BLaER1 treated with 17β-estradiol and CSF1 and Interleukin-3, amounts not matched to agents 10 nM and 100 nM (cell line): ENCODE measurements around the gene SNAI1.
"Not testable (repeated sequence)": the region's sequence is repeated elsewhere in the genome, so short reads cannot be mapped to it uniquely, and the experiment has no call there.

Experiments used
- H3K27ac ChIP-seq, 11 experiments: shearing (Covaris generic); formaldehyde crosslinking; 2 replicates each; pipeline ENCODE4 v1.8.1; 2022
- H3K27me3 ChIP-seq, 11 experiments: shearing (Covaris generic); formaldehyde crosslinking; 2 replicates each; pipeline ENCODE4 v1.8.1; 2022
- H3K36me3 ChIP-seq, 11 experiments: shearing (Covaris generic); formaldehyde crosslinking; 2 replicates each; pipeline ENCODE4 v1.8.1; 2022
- H3K4me1 ChIP-seq, 10 experiments: shearing (Covaris generic); formaldehyde crosslinking; 2 replicates each; pipeline ENCODE4 v1.8.1; 2022
- H3K4me2 ChIP-seq, 11 experiments: shearing (Covaris generic); formaldehyde crosslinking; 2 replicates each; pipeline ENCODE4 v1.8.1; 2022
- H3K4me3 ChIP-seq, 10 experiments: shearing (Covaris generic); formaldehyde crosslinking; 2 replicates each; pipeline ENCODE4 v1.8.1; 2022
- H3K9ac ChIP-seq, 11 experiments: shearing (Covaris generic); formaldehyde crosslinking; 2 replicates each; pipeline ENCODE4 v1.8.1; 2022
- H3K9me3 ChIP-seq, 11 experiments: shearing (Covaris generic); formaldehyde crosslinking; replicated peaks in 1 of 11; 2 replicates each; pipeline ENCODE4 v1.8.1; 2022
- H4K20me1 ChIP-seq, 11 experiments: shearing (Covaris generic); formaldehyde crosslinking; 2 replicates each; pipeline ENCODE4 v1.8.1; 2022
- Cebpa-rat ChIP-seq, 11 experiments: shearing (Covaris generic); IDR thresholded peaks; 2 replicates each; pipeline ENCODE4 v1.8.1; 2022

Gene SNAI1

DNA sequence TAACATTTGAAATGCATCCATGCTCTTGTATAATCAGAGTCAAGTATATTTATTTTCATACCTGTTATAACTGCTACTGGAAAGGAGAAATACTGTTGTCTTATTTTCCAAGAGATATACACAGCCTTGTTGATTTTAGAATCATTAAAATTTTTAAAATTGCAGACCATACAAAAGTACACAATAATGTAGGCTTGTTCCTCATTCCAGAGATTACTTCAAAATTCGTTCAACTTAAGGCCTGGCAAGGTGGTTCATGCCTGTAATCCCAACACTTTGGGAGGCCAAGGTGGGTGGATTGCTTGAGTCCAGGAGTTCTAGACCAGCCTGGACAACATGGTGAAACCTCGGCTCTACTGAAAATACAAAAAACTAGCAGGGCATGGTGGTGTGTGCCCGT lies 40.5 kb upstream of the SNAI1 start:
- peaks cover 80 to 93% (median 87%) of the 10 kb centered on the region in 11 experiments for H3K36me3 ChIP-seq
- peaks cover 29 to 44% (median 33%) of the 10 kb centered on the region in 10 experiments for H3K4me1 ChIP-seq
- H3K27me3 ChIP-seq, result no peaks in the 10 kb centered on the region
- H3K4me3 ChIP-seq, result no peak overlapping the region
- H3K4me2 ChIP-seq, result no peak overlapping the region
- no peak overlapping the region for H3K9ac ChIP-seq
- no peaks in the 10 kb centered on the region for H3K9me3 ChIP-seq
- no peak for TF ChIP-seq Cebpa-rat (IDR thresholded peaks at IDR 0.05)
- H3K27ac ChIP-seq, result no peak overlapping the region
- H4K20me1 ChIP-seq, result peaks cover 86 to 100% (median 99%) of the 10 kb centered on the region in 11 experiments

DNA sequence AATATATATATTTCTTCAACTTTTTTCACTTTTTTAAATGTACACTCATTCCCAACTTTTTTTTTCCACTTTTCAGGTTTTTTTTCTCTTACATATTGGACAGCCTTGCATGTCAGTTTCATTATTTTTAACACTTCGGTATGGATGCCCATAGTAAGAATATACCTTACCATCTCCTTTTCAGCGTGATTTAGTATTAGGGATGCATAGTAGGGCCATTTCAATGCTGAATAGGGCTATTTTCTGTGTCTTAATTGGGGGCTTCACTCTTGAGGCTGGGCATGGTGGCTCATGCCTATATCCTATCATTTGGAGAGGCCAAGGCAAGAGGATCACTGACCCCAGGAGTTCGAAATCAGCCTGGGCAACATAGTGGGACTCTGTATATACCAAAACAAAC lies 39.8 kb upstream of the SNAI1 start:
- H3K4me2 ChIP-seq, result no peak overlapping the region
- TF ChIP-seq Cebpa-rat (IDR thresholded peaks at IDR 0.05), result no peak
- H3K9me3 ChIP-seq, result no peaks in the 10 kb centered on the region
- H3K36me3 ChIP-seq, result peaks cover 85 to 99% (median 93%) of the 10 kb centered on the region in 11 experiments
- H3K27me3 ChIP-seq, result no peaks in the 10 kb centered on the region
- H3K9ac ChIP-seq, result peak overlapping the region in 1 of 11 experiments; percentile 22; a peak in 1 of 22 replicates
- peaks cover 82 to 100% (median 99%) of the 10 kb centered on the region in 11 experiments for H4K20me1 ChIP-seq
- H3K4me3 ChIP-seq, result no peak overlapping the region
- peaks cover 23 to 37% (median 27%) of the 10 kb centered on the region in 10 experiments for H3K4me1 ChIP-seq
- H3K27ac ChIP-seq, result no peak overlapping the region

DNA sequence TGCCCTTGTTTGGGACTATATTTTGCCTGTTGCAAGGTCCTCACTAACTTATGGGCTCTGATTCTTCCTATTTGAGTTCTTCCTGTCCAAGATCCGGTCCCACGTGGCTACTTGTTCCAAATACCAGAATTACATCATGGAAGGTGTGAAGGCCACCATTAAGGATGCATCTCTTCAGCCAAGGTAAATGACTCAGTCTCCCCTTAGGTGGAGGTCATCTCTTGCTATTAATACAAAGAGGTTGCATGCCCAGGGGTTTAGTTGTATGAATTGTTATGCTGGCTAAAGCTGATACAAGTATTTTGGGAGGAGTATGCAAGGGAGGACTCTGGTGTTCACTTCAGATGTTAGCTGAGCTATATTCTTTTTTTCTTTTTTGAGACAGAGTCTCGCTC lies 37.5 kb upstream of the SNAI1 start:
- peaks cover 70 to 100% (median 96%) of the 10 kb centered on the region in 11 experiments for H4K20me1 ChIP-seq
- no peaks in the 10 kb centered on the region for H3K27me3 ChIP-seq

DNA sequence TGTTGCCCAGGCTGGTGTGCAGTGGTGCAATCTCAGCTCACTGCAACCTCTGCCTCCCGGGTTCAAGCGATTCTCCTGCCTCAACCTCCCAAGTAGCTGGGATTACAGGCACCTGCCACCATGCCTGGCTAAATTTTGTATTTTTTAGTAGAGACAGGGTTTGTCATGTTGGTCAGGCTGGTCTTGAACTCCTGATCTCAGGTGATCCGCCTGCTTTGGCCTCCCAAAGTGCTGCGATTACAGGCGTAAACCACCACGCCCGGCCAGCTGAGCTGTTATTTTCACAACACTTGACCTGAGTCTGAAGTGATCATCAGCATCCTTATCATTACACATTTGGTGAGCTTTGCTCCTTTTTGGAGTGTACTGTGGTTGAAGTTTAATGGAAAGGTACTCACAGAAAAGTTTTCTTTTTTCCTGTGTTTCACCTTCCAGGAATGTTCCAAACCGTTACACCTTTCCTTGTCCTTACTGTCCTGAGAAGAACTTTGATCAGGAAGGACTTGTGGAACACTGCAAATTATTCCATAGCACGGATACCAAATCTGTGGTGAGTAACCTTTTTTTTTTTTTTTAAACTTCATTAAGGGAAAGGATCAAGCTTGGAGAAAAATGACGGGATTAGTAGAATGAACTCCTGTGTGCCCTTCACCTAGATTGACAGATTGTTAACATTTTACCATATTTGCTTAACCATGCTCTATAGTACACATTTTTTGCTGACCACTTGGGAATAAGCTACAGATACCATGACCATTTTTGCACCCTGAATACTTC lies 36.9 kb upstream of the SNAI1 start:
- peaks cover 96 to 100% (median 98%) of the 10 kb centered on the region in 11 experiments for H3K36me3 ChIP-seq
- no peak overlapping the region for H3K27ac ChIP-seq
- TF ChIP-seq Cebpa-rat (IDR thresholded peaks at IDR 0.05), result no peak
- no peaks in the 10 kb centered on the region for H3K27me3 ChIP-seq
- no peaks in the 10 kb centered on the region for H3K9me3 ChIP-seq
- peaks cover 0 to 10% (median under 1%) of the 10 kb centered on the region in 10 experiments; a peak in 4 of 20 replicates for H3K4me1 ChIP-seq
- no peak overlapping the region for H3K4me2 ChIP-seq
- H3K9ac ChIP-seq, result no peak overlapping the region
- peaks cover 64 to 100% (median 96%) of the 10 kb centered on the region in 11 experiments for H4K20me1 ChIP-seq
- no peak overlapping the region for H3K4me3 ChIP-seq

More for the DNA sequence above, 37.5 kb upstream of the SNAI1 start:
- H3K9ac ChIP-seq, result no peak overlapping the region
- no peak overlapping the region for H3K4me3 ChIP-seq
- H3K4me1 ChIP-seq, result peaks cover 0 to 14% (median 3%) of the 10 kb centered on the region in 10 experiments; a peak in 14 of 20 replicates
- no peaks in the 10 kb centered on the region for H3K9me3 ChIP-seq
- H3K36me3 ChIP-seq, result peaks cover 93 to 100% (median 98%) of the 10 kb centered on the region in 11 experiments
- no peak for TF ChIP-seq Cebpa-rat (IDR thresholded peaks at IDR 0.05)
- no peak overlapping the region for H3K27ac ChIP-seq
- H3K4me2 ChIP-seq, result no peak overlapping the region

DNA sequence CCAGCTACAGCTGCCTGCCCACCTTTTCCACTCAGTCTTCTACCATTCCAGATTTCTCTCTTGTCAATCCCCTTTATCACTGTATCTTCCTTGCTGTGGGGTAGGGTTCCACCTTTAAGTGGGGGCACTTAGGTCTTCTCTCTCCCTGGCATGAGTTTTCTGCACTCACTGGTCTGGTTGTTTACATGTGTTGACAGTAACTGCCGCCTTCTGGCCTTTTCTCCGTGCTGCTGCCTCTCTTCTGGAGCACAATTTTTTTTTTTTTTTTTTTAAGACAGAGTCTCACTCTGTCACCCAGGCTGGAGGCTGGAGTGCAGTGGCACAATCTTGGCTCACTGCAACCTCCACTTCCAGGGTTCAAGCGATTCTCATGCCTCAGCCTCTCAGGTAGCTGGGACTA lies 34.6 kb upstream of the SNAI1 start:
- no peak overlapping the region for H3K27ac ChIP-seq
- no peaks in the 10 kb centered on the region for H3K27me3 ChIP-seq
- no peaks in the 10 kb centered on the region for H3K9me3 ChIP-seq
- no peaks in the 10 kb centered on the region for H3K4me1 ChIP-seq
- no peak for TF ChIP-seq Cebpa-rat (IDR thresholded peaks at IDR 0.05)
- peaks cover 41 to 100% (median 95%) of the 10 kb centered on the region in 11 experiments for H4K20me1 ChIP-seq
- H3K4me2 ChIP-seq, result no peak overlapping the region
- no peak overlapping the region for H3K4me3 ChIP-seq
- H3K9ac ChIP-seq, result no peak overlapping the region
- H3K36me3 ChIP-seq, result peaks cover 96 to 100% (median 98%) of the 10 kb centered on the region in 11 experiments

DNA sequence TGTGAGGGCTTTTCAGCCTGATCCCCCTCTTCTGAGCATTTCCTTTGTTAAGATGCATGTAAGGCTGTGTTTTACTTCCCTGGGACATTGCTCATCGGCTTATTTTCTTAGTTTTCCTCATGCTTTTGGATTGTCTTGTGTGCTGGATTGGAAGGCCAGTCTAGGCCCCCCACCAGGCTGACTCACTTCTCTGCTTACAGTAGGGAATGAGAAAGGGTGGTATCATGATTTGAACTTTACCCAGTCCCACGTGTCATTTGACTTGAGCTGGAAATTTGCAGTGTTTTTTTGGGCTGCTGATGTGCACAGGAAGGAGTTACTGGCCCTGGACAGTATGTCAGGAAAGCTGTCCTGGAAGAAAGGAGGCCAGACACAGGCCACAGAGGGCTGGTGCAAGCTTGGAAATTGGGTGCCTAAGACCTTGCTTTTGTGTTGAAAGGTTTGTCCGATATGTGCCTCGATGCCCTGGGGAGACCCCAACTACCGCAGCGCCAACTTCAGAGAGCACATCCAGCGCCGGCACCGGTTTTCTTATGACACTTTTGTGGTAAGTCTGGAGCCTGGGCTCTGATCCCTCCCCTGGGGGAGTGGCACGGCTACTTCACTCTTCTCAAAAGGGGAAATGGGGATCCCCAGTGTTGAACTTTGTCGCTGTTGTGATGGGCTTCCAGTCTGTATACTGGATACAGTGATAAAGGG lies 33.8 kb upstream of the SNAI1 start:
- Histone ChIP-seq H3K27ac (no peak overlapping the region), H3K9me3 (no peaks in the 10 kb centered on the region), H3K4me2 (no peak overlapping the region), H3K9ac (no peak overlapping the region), H4K20me1 (peaks cover 34 to 99% (median 95%) of the 10 kb centered on the region in 11 experiments), H3K27me3 (no peaks in the 10 kb centered on the region), H3K4me1 (no peaks in the 10 kb centered on the region), H3K36me3 (peaks cover 98 to 100% (median 100%) of the 10 kb centered on the region in 11 experiments), H3K4me3 (no peak overlapping the region)
- no peak for TF ChIP-seq Cebpa-rat (IDR thresholded peaks at IDR 0.05)

DNA sequence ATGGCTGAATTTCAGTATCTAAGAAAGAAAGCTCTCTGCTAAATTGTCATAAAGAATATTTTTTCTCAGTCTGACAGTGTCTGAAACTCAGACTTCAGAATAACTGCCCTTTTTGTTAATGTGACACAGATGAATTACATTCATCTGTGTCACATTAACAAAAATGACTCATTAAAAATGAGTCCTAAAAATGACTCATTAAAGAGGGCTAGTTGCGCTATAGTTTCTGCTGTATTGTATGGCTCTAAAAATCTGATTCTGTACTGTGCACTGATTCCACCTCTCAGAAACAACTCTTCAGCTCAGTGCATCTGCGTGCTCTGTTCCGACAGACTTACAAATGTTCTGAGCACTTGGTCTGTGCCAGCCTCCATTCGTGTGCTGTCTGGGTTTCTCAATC lies 31.6 kb upstream of the SNAI1 start:
- H3K4me3 ChIP-seq, result no peak overlapping the region
- peaks cover 98 to 100% (median 100%) of the 10 kb centered on the region in 11 experiments for H3K36me3 ChIP-seq
- peaks cover 15 to 99% (median 86%) of the 10 kb centered on the region in 11 experiments; a peak in 21 of 22 replicates for H4K20me1 ChIP-seq
- no peak overlapping the region for H3K27ac ChIP-seq
- no peak for TF ChIP-seq Cebpa-rat (IDR thresholded peaks at IDR 0.05)
- H3K9ac ChIP-seq, result no peak overlapping the region
- peaks cover 0 to 6% (median 0%) of the 10 kb centered on the region in 10 experiments; a peak in 7 of 20 replicates for H3K4me1 ChIP-seq
- H3K4me2 ChIP-seq, result no peak overlapping the region
- H3K9me3 ChIP-seq, result no peaks in the 10 kb centered on the region
- no peaks in the 10 kb centered on the region for H3K27me3 ChIP-seq

DNA sequence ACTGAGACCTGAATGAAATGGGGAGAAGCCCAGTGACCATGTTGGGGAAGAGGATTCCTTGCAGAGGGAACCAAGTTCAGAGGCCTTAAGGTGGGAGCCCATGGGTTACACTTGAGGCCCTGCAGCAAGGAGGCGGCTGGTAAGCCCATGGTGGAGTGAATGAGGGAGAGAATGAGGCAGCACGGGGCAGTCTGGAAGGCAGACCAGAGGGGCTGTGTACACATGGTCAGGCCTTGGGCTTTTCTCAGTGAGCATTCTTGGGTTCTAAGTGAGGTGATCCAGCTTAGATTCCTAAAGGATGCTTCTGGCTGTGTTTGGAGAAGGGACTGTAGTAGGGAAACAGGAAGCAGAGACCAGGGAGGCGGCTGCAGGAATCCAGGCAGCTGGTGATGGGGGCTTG lies 27.6 kb upstream of the SNAI1 start:
- peaks cover 94 to 100% (median 99%) of the 10 kb centered on the region in 11 experiments for H3K36me3 ChIP-seq
- no peak for TF ChIP-seq Cebpa-rat (IDR thresholded peaks at IDR 0.05)
- no peaks in the 10 kb centered on the region for H3K27me3 ChIP-seq
- peaks cover 0 to 6% (median 0%) of the 10 kb centered on the region in 11 experiments; a peak in 1 of 22 replicates for H3K9me3 ChIP-seq
- H3K27ac ChIP-seq, result no peak overlapping the region
- H3K9ac ChIP-seq, result no peak overlapping the region
- peaks cover 0 to 23% (median 6%) of the 10 kb centered on the region in 10 experiments; a peak in 9 of 20 replicates for H3K4me1 ChIP-seq
- peaks cover 0 to 78% (median 53%) of the 10 kb centered on the region in 11 experiments; a peak in 19 of 22 replicates for H4K20me1 ChIP-seq
- H3K4me3 ChIP-seq, result no peak overlapping the region
- no peak overlapping the region for H3K4me2 ChIP-seq

DNA sequence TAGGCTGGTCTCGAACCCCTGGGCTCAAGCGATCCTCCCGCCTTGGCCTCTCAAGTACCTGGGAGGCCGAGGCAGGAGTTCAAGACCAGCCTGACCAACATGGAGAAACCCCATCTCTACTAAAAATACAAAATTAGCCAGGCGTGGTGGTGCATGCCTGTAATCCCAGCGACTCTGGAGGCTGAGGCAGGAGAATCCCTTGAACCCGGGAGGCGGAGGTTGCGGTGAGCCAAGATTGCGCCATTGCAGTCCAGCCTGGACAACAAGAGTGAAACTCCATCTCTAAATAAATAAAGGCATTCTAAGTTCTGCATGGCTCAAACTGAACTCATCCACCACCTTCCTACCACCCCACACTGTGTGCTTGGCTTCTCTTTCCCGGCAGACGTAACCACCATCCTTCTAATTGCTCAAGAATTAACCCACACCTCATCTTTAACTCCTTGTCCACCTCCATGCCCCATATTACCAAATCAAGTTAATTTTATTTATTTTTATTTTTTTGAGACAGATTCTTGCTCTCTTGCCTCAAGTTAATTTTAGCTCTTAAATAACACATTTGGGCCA lies 26.9 kb upstream of the SNAI1 start:
- H3K4me1 ChIP-seq, result peaks cover 0 to 23% (median 6%) of the 10 kb centered on the region in 10 experiments; a peak in 9 of 20 replicates
- not testable (repeated sequence) for H3K27ac ChIP-seq, H3K4me3 ChIP-seq, H3K27me3 ChIP-seq, H3K9ac ChIP-seq, H3K4me2 ChIP-seq, H3K9me3 ChIP-seq
- H3K36me3 ChIP-seq, result peaks cover 90 to 98% (median 95%) of the 10 kb centered on the region in 11 experiments
- H4K20me1 ChIP-seq, result peaks cover 0 to 70% (median 45%) of the 10 kb centered on the region in 11 experiments; a peak in 19 of 22 replicates
